ENCODE results near the gene NRSN1.

NRSN1 gene

GRCh38 chr6:24148684-24149083 is 22.7 kb downstream of the NRSN1 start:
- DNase-seq (ENCODE audit: low read depth, low spot score) = no peak
- Histone ChIP-seq H3K9me3 (ENCODE audit: insufficient read depth, low read length) (no peaks in the 10 kb centered on the region), H3K9ac (ENCODE audit: insufficient read length, low read depth) (no peak overlapping the region), H3K4me3 (ENCODE audit: insufficient read length, low read depth) (no peak overlapping the region), H3K36me3 (ENCODE audit: insufficient read depth, insufficient read length, low read length) (no peaks in the 10 kb centered on the region), H3K4me1 (ENCODE audit: insufficient read depth, insufficient read length) (peaks cover 1% of the 10 kb centered on the region), H3K27me3 (ENCODE audit: insufficient read depth, insufficient read length) (no peaks in the 10 kb centered on the region)
- TF ChIP-seq YY1 (IDR thresholded peaks at IDR 0.05; ENCODE audit: insufficient read depth, insufficient read length) = no peak
- TF ChIP-seq ZNF274 (IDR thresholded peaks at IDR 0.05; ENCODE audit: low read depth, low read length) = no peak
- no peak for TF ChIP-seq SUZ12 (IDR thresholded peaks at IDR 0.05; ENCODE audit: extremely low read depth, insufficient read depth, insufficient read length)

GRCh38 chr6:24149296-24149695 is 23.3 kb downstream of the NRSN1 start:
- no peak for TF ChIP-seq YY1 (IDR thresholded peaks at IDR 0.05; ENCODE audit: insufficient read depth, insufficient read length)
- no peak for TF ChIP-seq SUZ12 (IDR thresholded peaks at IDR 0.05; ENCODE audit: extremely low read depth, insufficient read depth, insufficient read length)
- TF ChIP-seq ZNF274 (IDR thresholded peaks at IDR 0.05; ENCODE audit: low read depth, low read length) = no peak
- no peak overlapping the region for H3K9ac ChIP-seq (ENCODE audit: insufficient read length, low read depth)
- H3K9me3 ChIP-seq (ENCODE audit: insufficient read depth, low read length) = no peaks in the 10 kb centered on the region
- H3K4me1 ChIP-seq (ENCODE audit: insufficient read depth, insufficient read length) = peaks cover 1% of the 10 kb centered on the region
- no peak overlapping the region for H3K4me3 ChIP-seq (ENCODE audit: insufficient read length, low read depth)
- DNase-seq (ENCODE audit: low read depth, low spot score) = no peak
- H3K36me3 ChIP-seq (ENCODE audit: insufficient read depth, insufficient read length, low read length) = no peaks in the 10 kb centered on the region
- H3K27me3 ChIP-seq (ENCODE audit: insufficient read depth, insufficient read length) = no peaks in the 10 kb centered on the region

GRCh38 chr6:24149836-24150235 is 23.8 kb downstream of the NRSN1 start:
- TF ChIP-seq YY1 (IDR thresholded peaks at IDR 0.05; ENCODE audit: insufficient read depth, insufficient read length) (no peak), ZNF274 (IDR thresholded peaks at IDR 0.05; ENCODE audit: low read depth, low read length) (no peak), SUZ12 (IDR thresholded peaks at IDR 0.05; ENCODE audit: extremely low read depth, insufficient read depth, insufficient read length) (no peak)
- no peaks in the 10 kb centered on the region for H3K36me3 ChIP-seq (ENCODE audit: insufficient read depth, insufficient read length, low read length)
- H3K4me3 ChIP-seq (ENCODE audit: insufficient read length, low read depth) = no peak overlapping the region
- no peak for DNase-seq (ENCODE audit: low read depth, low spot score)
- H3K9ac ChIP-seq (ENCODE audit: insufficient read length, low read depth) = no peak overlapping the region
- no peaks in the 10 kb centered on the region for H3K9me3 ChIP-seq (ENCODE audit: insufficient read depth, low read length)
- H3K4me1 ChIP-seq (ENCODE audit: insufficient read depth, insufficient read length) = peaks cover 1% of the 10 kb centered on the region
- H3K27me3 ChIP-seq (ENCODE audit: insufficient read depth, insufficient read length) = no peaks in the 10 kb centered on the region

GRCh38 chr6:24152014-24152413 is 26.0 kb downstream of the NRSN1 start:
- Histone ChIP-seq H3K27me3 (ENCODE audit: insufficient read depth, insufficient read length) (no peaks in the 10 kb centered on the region), H3K4me1 (ENCODE audit: insufficient read depth, insufficient read length) (no peaks in the 10 kb centered on the region), H3K9me3 (ENCODE audit: insufficient read depth, low read length) (no peaks in the 10 kb centered on the region), H3K4me3 (ENCODE audit: insufficient read length, low read depth) (no peak overlapping the region), H3K9ac (ENCODE audit: insufficient read length, low read depth) (no peak overlapping the region), H3K36me3 (ENCODE audit: insufficient read depth, insufficient read length, low read length) (no peaks in the 10 kb centered on the region)
- TF ChIP-seq SUZ12 (IDR thresholded peaks at IDR 0.05; ENCODE audit: extremely low read depth, insufficient read depth, insufficient read length) (no peak), ZNF274 (IDR thresholded peaks at IDR 0.05; ENCODE audit: low read depth, low read length) (no peak), YY1 (IDR thresholded peaks at IDR 0.05; ENCODE audit: insufficient read depth, insufficient read length) (no peak)
- DNase-seq (ENCODE audit: low read depth, low spot score) = no peak

- Histone ChIP-seq H3K9me3 (ENCODE audit: insufficient read depth, low read length) (no peaks in the 10 kb centered on the region), H3K4me3 (ENCODE audit: insufficient read length, low read depth) (no peak overlapping the region), H3K36me3 (ENCODE audit: insufficient read depth, insufficient read length, low read length) (no peaks in the 10 kb centered on the region), H3K9ac (ENCODE audit: insufficient read length, low read depth) (no peak overlapping the region), H3K27me3 (ENCODE audit: insufficient read depth, insufficient read length) (no peaks in the 10 kb centered on the region), H3K4me1 (ENCODE audit: insufficient read depth, insufficient read length) (no peaks in the 10 kb centered on the region)
- no peak for DNase-seq (ENCODE audit: low read depth, low spot score)
- TF ChIP-seq YY1 (IDR thresholded peaks at IDR 0.05; ENCODE audit: insufficient read depth, insufficient read length) (no peak), SUZ12 (IDR thresholded peaks at IDR 0.05; ENCODE audit: extremely low read depth, insufficient read depth, insufficient read length) (no peak), ZNF274 (IDR thresholded peaks at IDR 0.05; ENCODE audit: low read depth, low read length) (no peak)
Measured at GRCh38 chr6:24154121-24154520, 28.1 kb downstream of the NRSN1 start.

- no peak overlapping the region for H3K9ac ChIP-seq (ENCODE audit: insufficient read length, low read depth)
- H3K9me3 ChIP-seq (ENCODE audit: insufficient read depth, low read length) = no peaks in the 10 kb centered on the region
- TF ChIP-seq YY1 (IDR thresholded peaks at IDR 0.05; ENCODE audit: insufficient read depth, insufficient read length) (no peak), SUZ12 (IDR thresholded peaks at IDR 0.05; ENCODE audit: extremely low read depth, insufficient read depth, insufficient read length) (no peak), ZNF274 (IDR thresholded peaks at IDR 0.05; ENCODE audit: low read depth, low read length) (no peak)
- no peaks in the 10 kb centered on the region for H3K36me3 ChIP-seq (ENCODE audit: insufficient read depth, insufficient read length, low read length)
- no peaks in the 10 kb centered on the region for H3K27me3 ChIP-seq (ENCODE audit: insufficient read depth, insufficient read length)
- no peak overlapping the region for H3K4me3 ChIP-seq (ENCODE audit: insufficient read length, low read depth)
- no peaks in the 10 kb centered on the region for H3K4me1 ChIP-seq (ENCODE audit: insufficient read depth, insufficient read length)
- no peak for DNase-seq (ENCODE audit: low read depth, low spot score)
Measured at GRCh38 chr6:24157886-24158285, 31.9 kb downstream of the NRSN1 start.

- Histone ChIP-seq H3K9me3 (ENCODE audit: insufficient read depth, low read length) (no peaks in the 10 kb centered on the region), H3K9ac (ENCODE audit: insufficient read length, low read depth) (no peak overlapping the region), H3K27me3 (ENCODE audit: insufficient read depth, insufficient read length) (no peaks in the 10 kb centered on the region), H3K36me3 (ENCODE audit: insufficient read depth, insufficient read length, low read length) (no peaks in the 10 kb centered on the region), H3K4me1 (ENCODE audit: insufficient read depth, insufficient read length) (no peaks in the 10 kb centered on the region), H3K4me3 (ENCODE audit: insufficient read length, low read depth) (no peak overlapping the region)
- no peak for TF ChIP-seq ZNF274 (IDR thresholded peaks at IDR 0.05; ENCODE audit: low read depth, low read length)
- no peak for TF ChIP-seq SUZ12 (IDR thresholded peaks at IDR 0.05; ENCODE audit: extremely low read depth, insufficient read depth, insufficient read length)
- no peak for TF ChIP-seq YY1 (IDR thresholded peaks at IDR 0.05; ENCODE audit: insufficient read depth, insufficient read length)
- peak; percentile 6 for DNase-seq (ENCODE audit: low read depth, low spot score)
Measured at GRCh38 chr6:24183584-24183983, 57.6 kb downstream of the NRSN1 start.

Measured in NT2/D1 (cell line).